MM.1S (cell line): ENCODE results near the gene MAFF.

Experiments used
- EZH2phosphoT487 ChIP-seq: fragments of 300-600 bp; sonication (generic); IDR thresholded peaks from 2 replicates; pipeline ENCODE4 v1.6.1; 2018; ENCODE audit warnings: antibody characterized with exemption, low read length
- TF ChIP-seq, protein P1 (sequence below): fragments of 300-600 bp; sonication (generic); IDR thresholded peaks from 2 replicates; pipeline ENCODE4 v1.5.1; 2016; ENCODE audit warnings: antibody characterized with exemption, low read length, mixed read lengths

GRCh38 chr22:38170469-38170868, 31.3 kb upstream of the MAFF start:
- TF ChIP-seq, protein P1, sequence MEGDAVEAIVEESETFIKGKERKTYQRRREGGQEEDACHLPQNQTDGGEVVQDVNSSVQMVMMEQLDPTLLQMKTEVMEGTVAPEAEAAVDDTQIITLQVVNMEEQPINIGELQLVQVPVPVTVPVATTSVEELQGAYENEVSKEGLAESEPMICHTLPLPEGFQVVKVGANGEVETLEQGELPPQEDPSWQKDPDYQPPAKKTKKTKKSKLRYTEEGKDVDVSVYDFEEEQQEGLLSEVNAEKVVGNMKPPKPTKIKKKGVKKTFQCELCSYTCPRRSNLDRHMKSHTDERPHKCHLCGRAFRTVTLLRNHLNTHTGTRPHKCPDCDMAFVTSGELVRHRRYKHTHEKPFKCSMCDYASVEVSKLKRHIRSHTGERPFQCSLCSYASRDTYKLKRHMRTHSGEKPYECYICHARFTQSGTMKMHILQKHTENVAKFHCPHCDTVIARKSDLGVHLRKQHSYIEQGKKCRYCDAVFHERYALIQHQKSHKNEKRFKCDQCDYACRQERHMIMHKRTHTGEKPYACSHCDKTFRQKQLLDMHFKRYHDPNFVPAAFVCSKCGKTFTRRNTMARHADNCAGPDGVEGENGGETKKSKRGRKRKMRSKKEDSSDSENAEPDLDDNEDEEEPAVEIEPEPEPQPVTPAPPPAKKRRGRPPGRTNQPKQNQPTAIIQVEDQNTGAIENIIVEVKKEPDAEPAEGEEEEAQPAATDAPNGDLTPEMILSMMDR = no peak
- TF ChIP-seq EZH2phosphoT487 = no peak
